K562 (cell line): ENCODE data around the gene LYVE1. TPM values are rescaled to one million over a fixed set of nuclear protein-coding genes. Genes with fewer than 3 reads are reported as not detected.

ENCODE experiments used
- ATF7 ChIP-seq: fragments of 450-650 bp; IDR thresholded peaks from 2 replicates; pipeline ENCODE4 v1.7.1; 2014; ENCODE audit warnings: mild to moderate bottlenecking, moderate library complexity
- CSDE1 ChIP-seq, 2 experiments: fragments of 450-650 bp; IDR thresholded peaks; 2 replicates each; pipeline ENCODE4 v1.6.1; 2016; ENCODE audit warnings: mild to moderate bottlenecking in 1 of 2
- HOXB6 ChIP-seq: fragments of 250-450 bp; sonication (Bioruptor Pico); IDR thresholded peaks from 2 replicates; pipeline ENCODE4 v1.5.1; 2022; ENCODE audit warnings: mild to moderate bottlenecking, borderline replicate concordance
- NCOA2 ChIP-seq, 2 experiments: fragments of 450-650 bp; IDR thresholded peaks; 2 replicates each; pipeline ENCODE4 v1.6.1; 2018; ENCODE audit warnings: mild to moderate bottlenecking in 2 of 2, moderate library complexity in 1 of 2; ENCODE audit not compliant: partially characterized antibody in 2 of 2
- PML ChIP-seq: IDR thresholded peaks from 2 replicates; pipeline ENCODE4 v1.6.1; 2012; ENCODE audit warnings: low read length, inconsistent platforms
- ZKSCAN1 ChIP-seq: fragments of 150-350 bp; IDR thresholded peaks from 2 replicates; pipeline ENCODE4 v1.6.1; 2016; ENCODE audit warnings: low read depth, low read length
- ZKSCAN8 ChIP-seq: fragments of 200-800 bp; sonication (Bioruptor generic); IDR thresholded peaks from 2 replicates; pipeline ENCODE4 v1.6.1; 2016; ENCODE audit warnings: missing genetic modification characterization, missing compliant biosample characterization
- ZNF561 ChIP-seq: fragments of 450-650 bp; formaldehyde crosslinking; conservative IDR thresholded peaks from 2 replicates; pipeline ENCODE4 v1.4.0; 2020; ENCODE audit warnings: mild to moderate bottlenecking, moderate library complexity
- polyA plus RNA-seq, 8 experiments: library from polyadenylated mRNA; depleted of rRNA in 4 of 8; stranded (reverse) in 5 of 8; unstranded in 3 of 8; fragments of >200 nt; fragmentation: Nextera tagmentation in 2 of 8; fragmentation: Illumina TruSeq in 1 of 8; extraction: Ambion mirVana in 2 of 8; extraction: Trizol in 1 of 8; gene quantifications; 2 replicates each; pipeline versions ENCODE4 v1.2.1 to v1.2.3, GENCODE V29; 2011 to 2014; ENCODE audit warnings: inconsistent platforms in 1 of 8, missing spikeins in 1 of 8
- total RNA-seq, 7 experiments: library from RNA; depleted of rRNA in 6 of 7; stranded (reverse); fragments of >200 nt in 6 of 7; fragmentation: Illumina TruSeq in 2 of 7; extraction: Trizol in 2 of 7; gene quantifications; 2 replicates each; pipeline versions ENCODE4 v1.2.1 to v1.2.3, GENCODE V29; 2011 to 2021; ENCODE audit warnings: low replicate concordance in 1 of 7
- TF ChIP-seq, protein P1 (sequence below): fragments of 250-450 bp; sonication (Bioruptor Pico); IDR thresholded peaks from 2 replicates; pipeline ENCODE4 v1.9.0; 2021; ENCODE audit warnings: mild to moderate bottlenecking, inconsistent platforms
- TF ChIP-seq, protein P2 (sequence below): fragments of 450-650 bp; IDR thresholded peaks from 2 replicates; pipeline ENCODE4 v1.6.1; 2016; ENCODE audit warnings: mild to moderate bottlenecking, moderate library complexity
- TF ChIP-seq, protein P3 (sequence below): IDR thresholded peaks from 2 replicates; pipeline ENCODE4 v1.6.1; 2011; ENCODE audit not compliant: insufficient read length; ENCODE audit errors: extremely low read depth
- TF ChIP-seq, protein P4 (sequence below): fragments of 450-650 bp; formaldehyde crosslinking; IDR thresholded peaks from 2 replicates; pipeline ENCODE4 v1.4.0; 2020; ENCODE audit warnings: mild to moderate bottlenecking, mixed read lengths

The LYVE1 gene
- total and polyA plus RNA-seq, 9 of the 15 experiments (the other 6 are each of a cell fraction or from before 2014, with no cell fraction given) = 0.06 to 1.1 (median 0.14) TPM; not detected in 1

DNA sequence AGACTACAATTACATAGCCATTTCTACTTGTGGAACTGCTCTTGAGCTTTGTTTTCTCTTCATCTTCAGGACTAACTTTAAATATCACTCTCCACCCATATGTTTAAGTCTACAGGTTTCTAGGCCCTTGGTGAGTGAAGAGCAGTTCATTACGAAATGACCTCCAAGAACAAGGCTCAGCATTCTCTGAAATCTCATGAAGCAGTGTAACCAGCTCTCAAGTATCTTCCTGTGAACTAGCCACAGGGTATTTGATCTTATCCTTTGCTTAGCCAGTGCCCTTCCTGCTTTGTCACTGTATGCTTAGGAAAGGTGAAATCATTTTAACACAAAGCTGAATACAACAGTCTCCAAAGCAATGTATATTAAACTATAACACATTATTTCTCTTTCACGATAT lies 20.4 kb upstream of the LYVE1 start (continued):
- TF ChIP-seq, protein P1, sequence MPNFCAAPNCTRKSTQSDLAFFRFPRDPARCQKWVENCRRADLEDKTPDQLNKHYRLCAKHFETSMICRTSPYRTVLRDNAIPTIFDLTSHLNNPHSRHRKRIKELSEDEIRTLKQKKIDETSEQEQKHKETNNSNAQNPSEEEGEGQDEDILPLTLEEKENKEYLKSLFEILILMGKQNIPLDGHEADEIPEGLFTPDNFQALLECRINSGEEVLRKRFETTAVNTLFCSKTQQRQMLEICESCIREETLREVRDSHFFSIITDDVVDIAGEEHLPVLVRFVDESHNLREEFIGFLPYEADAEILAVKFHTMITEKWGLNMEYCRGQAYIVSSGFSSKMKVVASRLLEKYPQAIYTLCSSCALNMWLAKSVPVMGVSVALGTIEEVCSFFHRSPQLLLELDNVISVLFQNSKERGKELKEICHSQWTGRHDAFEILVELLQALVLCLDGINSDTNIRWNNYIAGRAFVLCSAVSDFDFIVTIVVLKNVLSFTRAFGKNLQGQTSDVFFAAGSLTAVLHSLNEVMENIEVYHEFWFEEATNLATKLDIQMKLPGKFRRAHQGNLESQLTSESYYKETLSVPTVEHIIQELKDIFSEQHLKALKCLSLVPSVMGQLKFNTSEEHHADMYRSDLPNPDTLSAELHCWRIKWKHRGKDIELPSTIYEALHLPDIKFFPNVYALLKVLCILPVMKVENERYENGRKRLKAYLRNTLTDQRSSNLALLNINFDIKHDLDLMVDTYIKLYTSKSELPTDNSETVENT (CRISPR knock-in tag) = no peak
- TF ChIP-seq ATF7 (peak; percentile 37; the same call in 1 of the 2 replicates), ZKSCAN8 (no peak), NCOA2 (IDR thresholded peaks at IDR 0.05; ENCODE audit: partially characterized antibody in 2 of 2) (peak in 1 of 2 experiments; percentile 7), HOXB6 (CRISPR knock-in tag) (no peak), PML (peak; percentile 21; the same call in 1 of the 2 replicates), ZNF561 (no peak), ZKSCAN1 (no peak), CSDE1 (IDR thresholded peaks at IDR 0.05) (no peak)
- TF ChIP-seq, protein P2, sequence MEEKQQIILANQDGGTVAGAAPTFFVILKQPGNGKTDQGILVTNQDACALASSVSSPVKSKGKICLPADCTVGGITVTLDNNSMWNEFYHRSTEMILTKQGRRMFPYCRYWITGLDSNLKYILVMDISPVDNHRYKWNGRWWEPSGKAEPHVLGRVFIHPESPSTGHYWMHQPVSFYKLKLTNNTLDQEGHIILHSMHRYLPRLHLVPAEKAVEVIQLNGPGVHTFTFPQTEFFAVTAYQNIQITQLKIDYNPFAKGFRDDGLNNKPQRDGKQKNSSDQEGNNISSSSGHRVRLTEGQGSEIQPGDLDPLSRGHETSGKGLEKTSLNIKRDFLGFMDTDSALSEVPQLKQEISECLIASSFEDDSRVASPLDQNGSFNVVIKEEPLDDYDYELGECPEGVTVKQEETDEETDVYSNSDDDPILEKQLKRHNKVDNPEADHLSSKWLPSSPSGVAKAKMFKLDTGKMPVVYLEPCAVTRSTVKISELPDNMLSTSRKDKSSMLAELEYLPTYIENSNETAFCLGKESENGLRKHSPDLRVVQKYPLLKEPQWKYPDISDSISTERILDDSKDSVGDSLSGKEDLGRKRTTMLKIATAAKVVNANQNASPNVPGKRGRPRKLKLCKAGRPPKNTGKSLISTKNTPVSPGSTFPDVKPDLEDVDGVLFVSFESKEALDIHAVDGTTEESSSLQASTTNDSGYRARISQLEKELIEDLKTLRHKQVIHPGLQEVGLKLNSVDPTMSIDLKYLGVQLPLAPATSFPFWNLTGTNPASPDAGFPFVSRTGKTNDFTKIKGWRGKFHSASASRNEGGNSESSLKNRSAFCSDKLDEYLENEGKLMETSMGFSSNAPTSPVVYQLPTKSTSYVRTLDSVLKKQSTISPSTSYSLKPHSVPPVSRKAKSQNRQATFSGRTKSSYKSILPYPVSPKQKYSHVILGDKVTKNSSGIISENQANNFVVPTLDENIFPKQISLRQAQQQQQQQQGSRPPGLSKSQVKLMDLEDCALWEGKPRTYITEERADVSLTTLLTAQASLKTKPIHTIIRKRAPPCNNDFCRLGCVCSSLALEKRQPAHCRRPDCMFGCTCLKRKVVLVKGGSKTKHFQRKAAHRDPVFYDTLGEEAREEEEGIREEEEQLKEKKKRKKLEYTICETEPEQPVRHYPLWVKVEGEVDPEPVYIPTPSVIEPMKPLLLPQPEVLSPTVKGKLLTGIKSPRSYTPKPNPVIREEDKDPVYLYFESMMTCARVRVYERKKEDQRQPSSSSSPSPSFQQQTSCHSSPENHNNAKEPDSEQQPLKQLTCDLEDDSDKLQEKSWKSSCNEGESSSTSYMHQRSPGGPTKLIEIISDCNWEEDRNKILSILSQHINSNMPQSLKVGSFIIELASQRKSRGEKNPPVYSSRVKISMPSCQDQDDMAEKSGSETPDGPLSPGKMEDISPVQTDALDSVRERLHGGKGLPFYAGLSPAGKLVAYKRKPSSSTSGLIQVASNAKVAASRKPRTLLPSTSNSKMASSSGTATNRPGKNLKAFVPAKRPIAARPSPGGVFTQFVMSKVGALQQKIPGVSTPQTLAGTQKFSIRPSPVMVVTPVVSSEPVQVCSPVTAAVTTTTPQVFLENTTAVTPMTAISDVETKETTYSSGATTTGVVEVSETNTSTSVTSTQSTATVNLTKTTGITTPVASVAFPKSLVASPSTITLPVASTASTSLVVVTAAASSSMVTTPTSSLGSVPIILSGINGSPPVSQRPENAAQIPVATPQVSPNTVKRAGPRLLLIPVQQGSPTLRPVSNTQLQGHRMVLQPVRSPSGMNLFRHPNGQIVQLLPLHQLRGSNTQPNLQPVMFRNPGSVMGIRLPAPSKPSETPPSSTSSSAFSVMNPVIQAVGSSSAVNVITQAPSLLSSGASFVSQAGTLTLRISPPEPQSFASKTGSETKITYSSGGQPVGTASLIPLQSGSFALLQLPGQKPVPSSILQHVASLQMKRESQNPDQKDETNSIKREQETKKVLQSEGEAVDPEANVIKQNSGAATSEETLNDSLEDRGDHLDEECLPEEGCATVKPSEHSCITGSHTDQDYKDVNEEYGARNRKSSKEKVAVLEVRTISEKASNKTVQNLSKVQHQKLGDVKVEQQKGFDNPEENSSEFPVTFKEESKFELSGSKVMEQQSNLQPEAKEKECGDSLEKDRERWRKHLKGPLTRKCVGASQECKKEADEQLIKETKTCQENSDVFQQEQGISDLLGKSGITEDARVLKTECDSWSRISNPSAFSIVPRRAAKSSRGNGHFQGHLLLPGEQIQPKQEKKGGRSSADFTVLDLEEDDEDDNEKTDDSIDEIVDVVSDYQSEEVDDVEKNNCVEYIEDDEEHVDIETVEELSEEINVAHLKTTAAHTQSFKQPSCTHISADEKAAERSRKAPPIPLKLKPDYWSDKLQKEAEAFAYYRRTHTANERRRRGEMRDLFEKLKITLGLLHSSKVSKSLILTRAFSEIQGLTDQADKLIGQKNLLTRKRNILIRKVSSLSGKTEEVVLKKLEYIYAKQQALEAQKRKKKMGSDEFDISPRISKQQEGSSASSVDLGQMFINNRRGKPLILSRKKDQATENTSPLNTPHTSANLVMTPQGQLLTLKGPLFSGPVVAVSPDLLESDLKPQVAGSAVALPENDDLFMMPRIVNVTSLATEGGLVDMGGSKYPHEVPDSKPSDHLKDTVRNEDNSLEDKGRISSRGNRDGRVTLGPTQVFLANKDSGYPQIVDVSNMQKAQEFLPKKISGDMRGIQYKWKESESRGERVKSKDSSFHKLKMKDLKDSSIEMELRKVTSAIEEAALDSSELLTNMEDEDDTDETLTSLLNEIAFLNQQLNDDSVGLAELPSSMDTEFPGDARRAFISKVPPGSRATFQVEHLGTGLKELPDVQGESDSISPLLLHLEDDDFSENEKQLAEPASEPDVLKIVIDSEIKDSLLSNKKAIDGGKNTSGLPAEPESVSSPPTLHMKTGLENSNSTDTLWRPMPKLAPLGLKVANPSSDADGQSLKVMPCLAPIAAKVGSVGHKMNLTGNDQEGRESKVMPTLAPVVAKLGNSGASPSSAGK = no peak
- TF ChIP-seq, protein P3, sequence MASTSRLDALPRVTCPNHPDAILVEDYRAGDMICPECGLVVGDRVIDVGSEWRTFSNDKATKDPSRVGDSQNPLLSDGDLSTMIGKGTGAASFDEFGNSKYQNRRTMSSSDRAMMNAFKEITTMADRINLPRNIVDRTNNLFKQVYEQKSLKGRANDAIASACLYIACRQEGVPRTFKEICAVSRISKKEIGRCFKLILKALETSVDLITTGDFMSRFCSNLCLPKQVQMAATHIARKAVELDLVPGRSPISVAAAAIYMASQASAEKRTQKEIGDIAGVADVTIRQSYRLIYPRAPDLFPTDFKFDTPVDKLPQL = no peak
- TF ChIP-seq, protein P4, sequence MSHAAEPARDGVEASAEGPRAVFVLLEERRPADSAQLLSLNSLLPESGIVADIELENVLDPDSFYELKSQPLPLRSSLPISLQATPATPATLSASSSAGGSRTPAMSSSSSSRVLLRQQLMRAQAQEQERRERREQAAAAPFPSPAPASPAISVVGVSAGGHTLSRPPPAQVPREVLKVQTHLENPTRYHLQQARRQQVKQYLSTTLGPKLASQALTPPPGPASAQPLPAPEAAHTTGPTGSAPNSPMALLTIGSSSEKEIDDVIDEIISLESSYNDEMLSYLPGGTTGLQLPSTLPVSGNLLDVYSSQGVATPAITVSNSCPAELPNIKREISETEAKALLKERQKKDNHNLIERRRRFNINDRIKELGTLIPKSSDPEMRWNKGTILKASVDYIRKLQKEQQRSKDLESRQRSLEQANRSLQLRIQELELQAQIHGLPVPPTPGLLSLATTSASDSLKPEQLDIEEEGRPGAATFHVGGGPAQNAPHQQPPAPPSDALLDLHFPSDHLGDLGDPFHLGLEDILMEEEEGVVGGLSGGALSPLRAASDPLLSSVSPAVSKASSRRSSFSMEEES (CRISPR knock-in tag) = no peak
